ENCODE data around the gene CAPSL. TPM values are rescaled to one million over a fixed set of nuclear protein-coding genes. Genes with fewer than 3 reads are reported as not detected.

CAPSL gene
- total RNA-seq, 3 donors from 2014 or later, result 0.30 to 0.87 (median 0.40) TPM

Other genes with a start within 250 kb of the CAPSL start
- 10 to 100 TPM; 53.5 to 65.8 (median 54.7) TPM for gene IL7R, start 81.7 kb downstream of the CAPSL start, total RNA-seq
- not detected for gene UGT3A1, start 52.8 kb upstream of the CAPSL start, total RNA-seq
- not detected for gene UGT3A2, start 128.3 kb upstream of the CAPSL start, total RNA-seq
- gene LMBRD2, start 213.3 kb upstream of the CAPSL start, total RNA-seq, result 1 to 10 TPM; 6.7 to 8.7 (median 6.8) TPM
- gene SKP2, start 213.5 kb upstream of the CAPSL start, total RNA-seq, result 10 to 100 TPM; 31.2 to 43.2 (median 31.2) TPM